Ovary (tissue), 3 donors: Measurements from ENCODE around the gene CYREN.

Source experiments
- EP300 ChIP-seq: sonication (generic); formaldehyde crosslinking; IDR thresholded peaks from one replicate; pipeline ENCODE4 v1.6.1; 2017; ENCODE audit warnings: antibody characterized with exemption
- POLR2A ChIP-seq: fragments of 450-650 bp; IDR thresholded peaks from one replicate; pipeline ENCODE4 v1.6.1; 2017; ENCODE audit warnings: antibody characterized with exemption, mild to moderate bottlenecking, moderate library complexity
- TF ChIP-seq, protein P1 (sequence below), 3 donors: fragments of 450-650 bp in 2 of 3; fragments of 200-600 bp in 1 of 3; IDR thresholded peaks; one replicate each; pipeline versions ENCODE4 v1.5.1 to v1.8.0; 2016 to 2022; ENCODE audit warnings: antibody characterized with exemption in 3 of 3, mild to moderate bottlenecking in 1 of 3
- donor health status: DM: no; HTN: no; CAD: no.

DNA sequence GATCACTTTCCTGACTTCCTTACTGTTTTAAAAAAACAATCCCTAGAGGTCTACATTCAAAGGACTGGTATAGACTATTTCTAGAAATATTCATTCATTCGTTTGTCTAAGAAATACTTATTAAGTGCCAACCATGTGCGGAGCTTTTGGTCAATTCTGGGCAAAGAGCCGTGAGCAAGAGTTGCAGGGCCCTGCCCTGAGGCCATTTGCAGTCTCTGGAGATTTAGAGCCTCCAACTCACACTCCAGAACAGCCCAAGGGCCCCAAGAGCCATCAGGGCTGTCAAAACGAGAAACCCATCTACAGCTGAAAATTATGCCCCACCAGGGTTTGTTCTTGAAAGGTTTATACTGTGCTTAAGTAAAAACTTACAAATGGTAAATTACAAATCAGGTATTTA, 24.6 kb upstream of the CYREN start:
- TF ChIP-seq, protein P1, sequence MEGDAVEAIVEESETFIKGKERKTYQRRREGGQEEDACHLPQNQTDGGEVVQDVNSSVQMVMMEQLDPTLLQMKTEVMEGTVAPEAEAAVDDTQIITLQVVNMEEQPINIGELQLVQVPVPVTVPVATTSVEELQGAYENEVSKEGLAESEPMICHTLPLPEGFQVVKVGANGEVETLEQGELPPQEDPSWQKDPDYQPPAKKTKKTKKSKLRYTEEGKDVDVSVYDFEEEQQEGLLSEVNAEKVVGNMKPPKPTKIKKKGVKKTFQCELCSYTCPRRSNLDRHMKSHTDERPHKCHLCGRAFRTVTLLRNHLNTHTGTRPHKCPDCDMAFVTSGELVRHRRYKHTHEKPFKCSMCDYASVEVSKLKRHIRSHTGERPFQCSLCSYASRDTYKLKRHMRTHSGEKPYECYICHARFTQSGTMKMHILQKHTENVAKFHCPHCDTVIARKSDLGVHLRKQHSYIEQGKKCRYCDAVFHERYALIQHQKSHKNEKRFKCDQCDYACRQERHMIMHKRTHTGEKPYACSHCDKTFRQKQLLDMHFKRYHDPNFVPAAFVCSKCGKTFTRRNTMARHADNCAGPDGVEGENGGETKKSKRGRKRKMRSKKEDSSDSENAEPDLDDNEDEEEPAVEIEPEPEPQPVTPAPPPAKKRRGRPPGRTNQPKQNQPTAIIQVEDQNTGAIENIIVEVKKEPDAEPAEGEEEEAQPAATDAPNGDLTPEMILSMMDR (IDR thresholded peaks at IDR 0.05), result no peak
- TF ChIP-seq POLR2A (no peak), EP300 (no peak)
